K562 (cell line): ENCODE measurements around the gene NDC1. TPM values are rescaled to one million over a fixed set of nuclear protein-coding genes. Genes with fewer than 3 reads are reported as not detected.

Source experiments
- ATAC-seq: fragments of 200-7000 bp; cut with Tn5 transposase; 3 replicates; pipeline ENCODE4 v1.9.1; 2020; ENCODE audit warnings: moderate library complexity
- BruUV-seq: library from RNA; stranded (reverse); fragments of 400-500 nt; replicated peaks from 2 replicates; lab custom pipeline; 2021; lab: Mats Ljungman, UMichigan
- CTCF ChIA-PET: fragments of 300-600 bp; formaldehyde crosslinking; extraction: SDS; loops from one replicate; lab custom pipeline; 2021; ENCODE audit warnings: low intra/inter-chr PET ratio; lab: Yijun Ruan, JAX
- POLR2A ChIA-PET: fragments of 300-600, 350-650 bp; sonication (Branson Sonifier 250); formaldehyde crosslinking; extraction: SDS; loops from one replicate; lab custom pipeline; 2021; ENCODE audit warnings: antibody characterized with exemption, inconsistent platforms; lab: Yijun Ruan, JAX
- DNase-seq, 4 experiments: peaks; one replicate each; pipeline versions ENCODE4 v3.0.0 to v3.0.0-alpha.2; 2011 to 2018; ENCODE audit warnings: low spot score in 3 of 4, mixed read lengths in 3 of 4; ENCODE audit errors: extremely low read depth in 1 of 4
- FAIRE-seq: peaks from 2 replicates; lab custom pipeline; 2011; peaks lifted over from hg19 to GRCh38; lab: Jason Lieb, UNC
- H2AFZ ChIP-seq: 2 replicates; pipeline ENCODE4 v1.6.0; 2011; ENCODE audit warnings: low read depth, low read length, control low read depth, inconsistent platforms
- H3K27ac ChIP-seq: fragments of 200-600 bp; 3 replicates; pipeline ENCODE4 v1.8.0; 2011; ENCODE audit warnings: low read depth, mild to moderate bottlenecking, control low read depth, inconsistent platforms, low read length, moderate library complexity, mixed read lengths; ENCODE audit errors: extremely low read depth
- H3K27me3 ChIP-seq, 2 experiments: fragments of 300-600 bp in 1 of 2; 2 replicates in 1 of 2; 3 replicates in 1 of 2; pipeline versions ENCODE4 v1.6.0 to v1.8.0; 2011; ENCODE audit warnings: inconsistent platforms in 2 of 2, low read length in 2 of 2, mild to moderate bottlenecking in 1 of 2, mixed read lengths in 1 of 2, moderate library complexity in 1 of 2; ENCODE audit not compliant: control insufficient read depth in 2 of 2, insufficient read depth in 2 of 2
- H3K36me3 ChIP-seq: fragments of 300-600 bp; 3 replicates; pipeline ENCODE4 v1.8.0; 2011; ENCODE audit warnings: mild to moderate bottlenecking, low read length, inconsistent platforms; ENCODE audit not compliant: control insufficient read depth, insufficient read depth
- H3K4me1 ChIP-seq, 2 experiments: fragments of 200-600 bp in 1 of 2; replicated peaks in 1 of 2; 2 replicates in 1 of 2; 3 replicates in 1 of 2; pipeline versions ENCODE4 v1.5.1 to v1.8.0; 2011; ENCODE audit warnings: inconsistent platforms in 2 of 2, low read length in 2 of 2, mild to moderate bottlenecking in 1 of 2, mixed read lengths in 1 of 2, moderate library complexity in 1 of 2; ENCODE audit not compliant: control insufficient read depth in 2 of 2, insufficient read depth in 2 of 2
- H3K4me2 ChIP-seq: 2 replicates; pipeline ENCODE4 v1.6.1; 2011; ENCODE audit warnings: low read length, control low read depth, inconsistent platforms, mixed read lengths; ENCODE audit not compliant: insufficient read depth
- H3K4me3 ChIP-seq: fragments of 200-600 bp; sonication (generic), shearing (Covaris generic); 2 replicates; pipeline ENCODE4 v1.5.1; 2016; ENCODE audit warnings: control low read depth, inconsistent platforms
- H3K79me2 ChIP-seq: fragments of 200-600 bp; 3 replicates; pipeline ENCODE4 v1.8.0; 2011; ENCODE audit warnings: low read length, inconsistent platforms; ENCODE audit not compliant: control insufficient read depth, insufficient read depth
- H3K9ac ChIP-seq, 2 experiments: 2 replicates each; pipeline versions ENCODE4 v1.6.0 to v1.6.1; 2011; ENCODE audit warnings: low read depth in 2 of 2, low read length in 2 of 2, control low read depth in 1 of 2, inconsistent platforms in 1 of 2, mild to moderate bottlenecking in 1 of 2, mixed read lengths in 1 of 2; ENCODE audit not compliant: insufficient read depth in 1 of 2
- H3K9me1 ChIP-seq: one replicate; pipeline ENCODE4 v1.6.0; 2011; ENCODE audit warnings: inconsistent platforms, mild to moderate bottlenecking, low read length, moderate library complexity; ENCODE audit not compliant: control insufficient read depth, insufficient read depth
- H3K9me3 ChIP-seq: replicated peaks from 2 replicates; pipeline ENCODE4 v1.5.1; 2011; ENCODE audit warnings: low read depth, low read length, inconsistent platforms; ENCODE audit not compliant: control insufficient read depth, insufficient read depth
- H4K20me1 ChIP-seq: replicated peaks from 2 replicates; pipeline ENCODE4 v1.6.1; 2011; ENCODE audit warnings: low read length, inconsistent platforms, mixed read lengths; ENCODE audit not compliant: control insufficient read depth, insufficient read depth
- BRD4 ChIP-seq: fragments of 200-600 bp; sonication (generic); IDR thresholded peaks from 2 replicates; pipeline ENCODE4 v1.6.1; 2017; ENCODE audit warnings: inconsistent platforms
- CBFA2T3 ChIP-seq: fragments of 450-650 bp; IDR thresholded peaks from 2 replicates; pipeline ENCODE4 v1.6.1; 2017
- E2F6 ChIP-seq, 2 experiments: IDR thresholded peaks; 2 replicates each; pipeline ENCODE4 v1.6.1; 2011; ENCODE audit warnings: borderline replicate concordance in 1 of 2, control low read depth in 1 of 2, low read depth in 1 of 2, low read length in 1 of 2, mild to moderate bottlenecking in 1 of 2, mixed read lengths in 1 of 2, moderate library complexity in 1 of 2; ENCODE audit not compliant: insufficient read depth in 1 of 2, insufficient read length in 1 of 2, poor library complexity in 1 of 2, severe bottlenecking in 1 of 2; ENCODE audit errors: extremely low read depth in 1 of 2
- ESRRB ChIP-seq: fragments of 250-450 bp; sonication (Bioruptor Pico); IDR thresholded peaks from 2 replicates; pipeline ENCODE4 v1.5.0; 2020; ENCODE audit warnings: mild to moderate bottlenecking, moderate library complexity, borderline replicate concordance
- HINFP ChIP-seq: fragments of 450-650 bp; conservative IDR thresholded peaks from 2 replicates; pipeline ENCODE4 v1.6.1; 2016; ENCODE audit warnings: missing genetic modification characterization, low read depth, mild to moderate bottlenecking, control low read depth, missing compliant biosample characterization
- MCM5 ChIP-seq: fragments of 450-650 bp; IDR thresholded peaks from 2 replicates; pipeline ENCODE4 v1.6.1; 2016; ENCODE audit warnings: low read depth
- MECOM ChIP-seq: fragments of 250-450 bp; sonication (Bioruptor Pico); IDR thresholded peaks from 2 replicates; pipeline ENCODE4 v1.8.0; 2022; ENCODE audit warnings: inconsistent platforms
- MTA2 ChIP-seq: fragments of 450-650 bp; IDR thresholded peaks from 2 replicates; pipeline ENCODE4 v1.6.1; 2016; ENCODE audit warnings: low read depth
- MTF1 ChIP-seq: fragments of 250-450 bp; sonication (Bioruptor Pico); IDR thresholded peaks from 2 replicates; pipeline ENCODE4 v1.9.0; 2021; ENCODE audit warnings: moderate library complexity, mild to moderate bottlenecking, inconsistent platforms, borderline replicate concordance
- NCOA1 ChIP-seq: fragments of 450-650 bp; IDR thresholded peaks from 2 replicates; pipeline ENCODE4 v1.6.1; 2016; ENCODE audit warnings: low read depth
- RBM39 ChIP-seq: fragments of 200-400 bp; formaldehyde crosslinking; optimal IDR thresholded peaks from 2 replicates; pipeline ENCODE3; 2018; ENCODE audit warnings: low read depth, low read length
- SETDB1 ChIP-seq: IDR thresholded peaks from one replicate; pipeline ENCODE4 v1.6.1; 2012; ENCODE audit warnings: low read length, control low read depth, inconsistent platforms
- SIN3B ChIP-seq: fragments of 450-650 bp; IDR thresholded peaks from 2 replicates; pipeline ENCODE4 v1.6.1; 2017; ENCODE audit warnings: low read depth, mild to moderate bottlenecking, moderate library complexity
- SRSF3 ChIP-seq: fragments of 200-400 bp; formaldehyde crosslinking; IDR thresholded peaks from 2 replicates; pipeline ENCODE4 v1.6.1; 2016; ENCODE audit warnings: mild to moderate bottlenecking, low read length, moderate library complexity; ENCODE audit not compliant: insufficient read depth
- SUPT5H ChIP-seq: fragments of 450-650 bp; IDR thresholded peaks from 2 replicates; pipeline ENCODE4 v1.6.1; 2016
- ZNF274 ChIP-seq: IDR thresholded peaks from 2 replicates; pipeline ENCODE4 v1.6.1; 2011; ENCODE audit warnings: low read depth, mild to moderate bottlenecking, low read length, moderate library complexity, borderline replicate concordance
- WGBS: fragments of 100-300 bp; shearing (Covaris generic); methylation state at CpG from one replicate; pipeline ENCODE4 v1.1.6; 2016; ENCODE audit warnings: low coverage, mixed read lengths; ENCODE audit not compliant: insufficient coverage; ENCODE audit errors: missing lambda C conversion rate; 5-methylcytosine and 5-hydroxymethylcytosine counted together
- in situ Hi-C: fragments of 300-500 bp; cut with MboI; formaldehyde crosslinking; loops from 4 replicates; pipeline ENCODE4 v1.15.0; 2018; ENCODE audit warnings: inconsistent platforms, mixed read lengths
- intact Hi-C: fragments of 100-400 bp; cut with micrococcal nuclease; formaldehyde crosslinking; loops from 2 replicates; pipeline ENCODE4 v1.14.2; 2022
- polyA plus RNA-seq, 8 experiments: library from polyadenylated mRNA; depleted of rRNA in 4 of 8; stranded (reverse) in 5 of 8; unstranded in 3 of 8; fragments of >200 nt; fragmentation: Nextera tagmentation in 2 of 8; fragmentation: Illumina TruSeq in 1 of 8; extraction: Ambion mirVana in 2 of 8; extraction: Trizol in 1 of 8; gene quantifications; 2 replicates each; pipeline versions ENCODE4 v1.2.1 to v1.2.3, GENCODE V29; 2011 to 2014; ENCODE audit warnings: inconsistent platforms in 1 of 8, missing spikeins in 1 of 8
- total RNA-seq, 7 experiments: library from RNA; depleted of rRNA in 6 of 7; stranded (reverse); fragments of >200 nt in 6 of 7; fragmentation: Illumina TruSeq in 2 of 7; extraction: Trizol in 2 of 7; gene quantifications; 2 replicates each; pipeline versions ENCODE4 v1.2.1 to v1.2.3, GENCODE V29; 2011 to 2021; ENCODE audit warnings: low replicate concordance in 1 of 7

NDC1 gene
- total and polyA plus RNA-seq, 9 of the 15 experiments (the other 6 are each of a cell fraction or from before 2014, with no cell fraction given), result 26.9 to 102 (median 64.5) TPM

GRCh38 chr1:53733975-53734649, 104.0 kb downstream of the NDC1 start:
- ATAC-seq (no peak), DNase-seq (no peak), FAIRE-seq (no peak)
- intact Hi-C loops (no loop called here), in situ Hi-C loops (no loop called here)
- H3K27ac ChIP-seq, result no peak overlapping the region
- H3K36me3 ChIP-seq, result no peaks in the 10 kb centered on the region
- no peak overlapping the region for H2AFZ ChIP-seq
- ChIA-PET POLR2A (interaction anchor here (1.5 kb wide), 1 partner anchor 9 kb away, joined by 5 read pairs; no protein-coding TSS in a partner anchor), CTCF (no interaction called here)
- WGBS, result 10% methylated on average over 10 of the region's 10 CpGs
- H3K9ac ChIP-seq, result no peak overlapping the region
- BruUV-seq, result no TSS peak
- no peaks in the 10 kb centered on the region for H3K79me2 ChIP-seq
- no peaks in the 10 kb centered on the region; the same call in 1 of the 2 replicates for H4K20me1 ChIP-seq
- peaks cover 75 to 79% of the 10 kb centered on the region in 2 experiments for H3K27me3 ChIP-seq
- no peak for TF ChIP-seq MCM5
- TF ChIP-seq SETDB1, result no peak
- TF ChIP-seq MTA2, result no peak
- no peak for TF ChIP-seq SUPT5H
- no peak for TF ChIP-seq SRSF3
- TF ChIP-seq MTF1, result no peak
- TF ChIP-seq ESRRB, result no peak
- TF ChIP-seq NCOA1, result no peak
- TF ChIP-seq HINFP, result no peak
- no peak for TF ChIP-seq RBM39
- no peak for TF ChIP-seq BRD4
- TF ChIP-seq CBFA2T3, result no peak
- no peak for TF ChIP-seq E2F6 (IDR thresholded peaks at IDR 0.05; ENCODE audit: borderline replicate concordance in 1 of 2, extremely low read depth in 1 of 2, insufficient read depth in 1 of 2, insufficient read length in 1 of 2, low read depth in 1 of 2, low read length in 1 of 2, poor library complexity in 1 of 2, severe bottlenecking in 1 of 2)
- TF ChIP-seq ZNF274, result no peak
- TF ChIP-seq SIN3B, result no peak
- TF ChIP-seq MECOM (CRISPR knock-in tag), result no peak
- H3K9me1 ChIP-seq, result no peaks in the 10 kb centered on the region
- no peaks in the 10 kb centered on the region for H3K9me3 ChIP-seq
- no peak overlapping the region for H3K4me3 ChIP-seq
- H3K4me1 ChIP-seq, result peaks cover 0 to 16% of the 10 kb centered on the region in 2 experiments; a peak in 2 of 5 replicates
- H3K4me2 ChIP-seq, result no peak overlapping the region
